GM18526 (cell line): ENCODE results near the gene ENPP3.
"Not testable (repeated sequence)": the region's sequence is repeated elsewhere in the genome, so short reads cannot be mapped to it uniquely, and the experiment has no call there.

Experiments
- POLR2A ChIP-seq: IDR thresholded peaks from 3 replicates; pipeline ENCODE4 v1.6.1; 2011; ENCODE audit not compliant: insufficient read length; ENCODE audit errors: extremely low read depth

The ENPP3 gene

GRCh38 chr6:131692589-131692988, 55.5 kb downstream of the ENPP3 start:
- no peak for TF ChIP-seq POLR2A

DNA sequence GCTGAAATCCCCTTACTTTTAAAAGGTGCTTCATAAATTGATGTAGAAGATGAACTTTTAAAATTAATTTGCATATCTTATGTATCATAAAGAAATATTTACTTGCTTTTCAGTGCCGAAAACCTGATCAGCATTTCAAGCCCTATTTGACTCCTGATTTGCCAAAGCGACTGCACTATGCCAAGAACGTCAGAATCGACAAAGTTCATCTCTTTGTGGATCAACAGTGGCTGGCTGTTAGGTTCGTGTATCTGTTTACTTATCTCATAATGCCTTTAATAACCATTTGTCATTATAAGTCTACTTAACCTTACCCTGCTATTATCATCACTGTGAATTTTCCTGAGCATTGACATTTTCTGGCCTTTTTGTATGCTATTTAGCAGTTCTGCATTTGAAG, 56.3 kb downstream of the ENPP3 start:
- no peak for TF ChIP-seq POLR2A

DNA sequence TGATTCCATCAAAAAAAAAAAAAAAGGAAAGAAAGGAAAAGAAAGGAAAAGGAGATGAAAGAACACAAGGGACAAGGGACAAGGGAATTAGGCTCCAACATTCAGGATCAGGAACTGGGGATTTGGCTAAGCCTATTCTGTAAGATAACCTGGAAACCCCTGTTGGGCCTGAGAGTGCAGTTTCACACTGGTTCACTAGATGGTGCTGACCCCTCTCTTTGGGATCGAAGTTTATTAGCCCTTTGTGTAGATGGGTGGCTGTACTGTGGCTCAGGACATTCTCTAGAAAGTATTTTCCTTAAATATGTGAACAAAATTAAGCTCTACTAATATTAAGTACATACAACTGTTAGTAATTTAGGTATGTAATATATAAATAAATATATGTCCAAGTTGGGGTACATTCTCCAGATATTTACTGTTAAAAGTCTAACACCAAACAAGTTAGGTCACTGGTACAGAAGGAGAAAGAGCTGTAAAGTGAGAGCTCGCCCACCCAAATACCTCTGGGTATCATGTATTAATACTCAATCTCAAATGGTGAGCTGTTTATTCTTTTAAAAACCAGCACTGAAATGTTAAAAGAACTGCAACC, 57.8 kb downstream of the ENPP3 start:
- no peak for TF ChIP-seq POLR2A

- no peak for TF ChIP-seq POLR2A
These were observed 59.9 kb downstream of the ENPP3 start for GRCh38 chr6:131696956-131697355.

DNA sequence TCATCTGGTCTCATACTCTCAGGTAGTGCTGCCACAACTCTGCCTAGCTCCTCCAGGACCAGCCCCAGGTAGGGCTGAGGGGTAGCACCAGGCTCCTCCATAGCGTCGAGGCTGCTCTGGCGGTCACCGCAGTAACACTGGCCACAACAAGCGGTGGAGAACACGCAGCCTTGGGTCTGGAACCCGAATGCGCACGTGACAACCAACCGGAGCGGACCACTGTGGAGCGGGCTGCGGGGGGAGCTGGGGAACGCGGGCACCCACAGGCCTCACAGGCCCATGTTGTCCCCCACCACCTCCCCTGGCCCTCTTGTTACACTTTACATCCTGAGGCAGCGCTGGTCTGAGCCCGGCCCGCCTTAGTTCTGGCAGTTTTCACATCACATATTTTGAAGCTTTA, 73.8 kb downstream of the ENPP3 start, which contains the start of gene CTAGE9:
TSS of gene CTAGE9 (minus strand) at position 101 of the 400 bp plus-strand sequence. CDS start at position 101, 0 bp downstream.
- not testable (repeated sequence) for TF ChIP-seq POLR2A

DNA sequence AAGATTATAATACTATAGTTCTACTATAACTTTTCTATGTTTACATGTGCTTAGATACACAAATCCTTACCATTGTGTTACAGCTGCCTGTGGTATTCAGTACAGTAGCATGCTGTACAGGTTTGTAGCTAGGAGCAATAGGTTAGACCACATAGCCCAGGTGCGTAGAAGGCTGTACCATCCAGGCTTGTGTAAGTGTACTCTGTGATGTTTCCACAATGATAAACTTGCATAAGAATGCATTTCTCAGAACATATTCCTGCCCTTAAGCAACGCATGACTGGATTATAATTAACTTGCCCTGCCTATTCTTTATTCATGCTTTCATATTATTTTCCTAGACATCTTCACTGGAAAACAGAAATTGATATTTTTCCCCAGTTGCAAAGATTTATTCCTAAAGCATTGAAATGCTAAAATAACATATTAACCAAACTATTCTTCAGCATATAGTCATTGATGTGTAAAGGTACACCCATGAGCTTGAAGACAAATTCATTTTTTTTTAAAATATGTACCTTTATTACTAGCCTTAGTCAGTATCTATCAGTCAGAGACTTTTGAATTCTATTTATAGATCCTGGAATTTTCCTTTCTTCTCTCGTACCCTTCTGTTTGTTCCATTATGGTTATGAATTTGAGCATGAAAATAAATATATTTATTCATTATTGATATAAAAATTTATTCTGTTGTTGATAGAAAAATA, 80.9 kb downstream of the ENPP3 start:
- TF ChIP-seq POLR2A = no peak

GRCh38 chr6:131721161-131721560, 84.1 kb downstream of the ENPP3 start:
- TF ChIP-seq POLR2A = no peak

DNA sequence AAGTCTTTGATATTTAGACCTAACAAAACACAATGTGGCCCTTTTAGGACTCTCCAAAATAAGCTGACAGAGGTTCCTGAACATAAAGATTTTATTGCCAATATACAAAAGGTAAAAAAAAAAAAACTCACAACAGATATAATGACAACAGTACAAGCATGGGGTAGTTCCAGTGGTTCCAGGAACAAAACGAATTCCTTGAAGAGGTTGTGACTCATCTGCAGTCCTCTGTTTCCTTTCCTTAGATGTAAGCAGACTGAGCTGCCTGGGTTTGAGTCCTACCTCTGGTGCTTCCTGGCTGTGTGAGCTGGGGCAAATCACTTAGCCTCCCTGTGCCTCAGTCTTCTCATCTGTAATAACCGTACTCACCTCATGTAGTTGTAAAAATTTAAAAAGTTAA, 87.0 kb downstream of the ENPP3 start:
- no peak for TF ChIP-seq POLR2A

- no peak for TF ChIP-seq POLR2A
These were observed 90.4 kb downstream of the ENPP3 start for GRCh38 chr6:131727467-131727866.

DNA sequence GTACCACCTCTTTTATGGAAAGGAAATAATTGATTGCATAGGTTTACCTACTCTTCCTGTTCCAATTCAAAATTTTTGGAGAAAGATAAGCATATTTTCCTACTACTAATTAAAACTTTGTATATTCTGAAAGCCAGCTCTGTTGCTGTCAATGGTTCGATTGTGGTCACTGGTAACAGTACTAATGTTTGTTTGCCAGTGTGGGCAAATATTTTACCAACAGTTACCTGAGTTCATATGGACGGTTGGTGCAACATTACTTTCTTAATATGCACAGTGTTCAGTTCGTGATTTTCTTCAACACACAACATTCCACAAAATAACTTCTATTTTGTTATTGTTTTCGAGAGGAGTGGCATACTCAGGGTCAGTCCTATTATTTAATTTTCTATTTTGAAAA, 90.8 kb downstream of the ENPP3 start:
- TF ChIP-seq POLR2A = no peak

DNA sequence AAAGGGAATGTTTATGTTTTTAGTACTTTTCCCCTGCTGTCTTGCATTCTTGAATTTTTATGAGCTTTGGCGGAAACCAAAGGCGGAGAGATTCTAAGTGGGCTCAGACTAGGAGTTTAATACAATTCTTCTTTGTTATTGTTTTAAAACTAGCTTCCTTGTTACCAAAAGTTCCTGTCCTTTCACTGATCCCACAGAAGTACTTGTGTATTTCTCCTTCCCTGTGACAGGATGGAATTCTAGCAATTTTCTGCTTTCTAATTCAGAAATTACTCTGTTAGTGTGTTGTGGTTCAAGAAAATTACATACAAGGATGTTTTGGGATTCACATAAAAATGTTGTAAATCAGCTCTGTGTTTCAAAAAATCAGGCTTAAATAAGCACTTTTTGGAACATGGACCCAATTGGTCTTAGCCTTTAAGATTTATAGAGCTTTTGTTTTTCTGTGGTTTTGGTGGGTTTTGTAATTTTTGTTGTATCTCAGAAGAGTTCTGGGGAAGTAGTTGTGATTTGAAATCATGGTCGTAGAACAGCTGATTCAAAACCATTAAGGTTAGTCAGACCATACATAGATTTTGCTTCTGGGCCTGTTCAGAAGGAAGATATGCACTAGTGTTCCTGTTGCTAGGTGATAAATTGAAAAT, 91.3 kb downstream of the ENPP3 start:
- TF ChIP-seq POLR2A = no peak

DNA sequence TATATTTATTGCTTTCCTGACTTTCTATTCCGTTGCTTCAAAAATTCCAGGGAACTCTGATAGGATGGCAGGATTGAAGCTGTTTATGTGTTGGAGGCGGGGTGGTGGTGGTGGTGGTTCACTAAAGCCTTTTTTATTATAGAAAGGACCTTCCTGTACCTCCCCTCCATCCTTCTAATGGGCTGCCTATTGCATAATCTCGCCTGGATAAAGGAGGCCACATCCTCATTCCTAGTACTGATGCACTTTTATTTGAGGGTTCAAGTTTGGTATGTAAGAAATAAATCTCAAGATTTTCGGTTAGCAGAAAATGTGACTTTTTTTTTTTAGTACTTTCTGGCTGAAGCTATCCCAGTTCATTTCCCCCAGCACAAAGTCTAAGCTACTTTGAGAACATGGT, 92.4 kb downstream of the ENPP3 start:
- no peak for TF ChIP-seq POLR2A

DNA sequence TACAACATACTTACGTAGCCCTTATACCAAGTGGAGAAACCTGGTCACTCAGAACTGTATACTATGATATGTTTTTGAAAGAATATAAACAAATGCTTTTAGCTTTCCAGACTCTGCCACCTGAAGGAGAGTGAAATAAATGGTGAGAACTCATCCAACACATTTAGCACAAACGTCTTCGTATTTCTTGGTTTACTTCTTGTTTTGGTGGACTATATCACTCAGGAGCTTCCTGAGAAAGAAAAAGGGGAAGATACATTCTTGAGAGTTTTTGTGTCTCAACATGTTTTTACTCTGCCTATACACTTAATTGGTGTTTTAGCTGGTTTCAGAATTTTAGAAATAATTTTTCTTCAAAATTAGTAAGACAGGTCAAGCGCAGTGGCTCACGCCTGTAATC, 93.2 kb downstream of the ENPP3 start:
- no peak for TF ChIP-seq POLR2A

DNA sequence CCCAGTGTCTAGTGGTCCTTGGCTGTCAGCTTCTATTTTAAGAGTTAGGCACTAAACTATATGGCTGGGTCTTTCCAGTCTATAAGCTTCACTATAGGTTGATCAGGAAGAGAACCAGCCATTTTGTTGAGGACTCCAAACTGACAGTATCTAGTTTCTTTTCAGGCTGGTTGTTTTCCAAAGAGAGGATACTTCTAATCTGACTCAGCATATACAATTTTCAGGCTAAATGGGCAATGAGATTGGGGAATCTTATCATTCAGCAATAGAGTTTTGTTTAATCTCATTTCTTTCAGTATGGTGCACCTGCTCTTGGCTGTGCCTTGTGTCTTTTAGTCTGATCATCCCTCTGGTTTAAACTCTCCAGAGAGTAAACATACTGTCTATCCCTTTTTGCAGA, 94.1 kb downstream of the ENPP3 start:
- TF ChIP-seq POLR2A = no peak

- no peak for TF ChIP-seq POLR2A
These were observed 96.4 kb downstream of the ENPP3 start for GRCh38 chr6:131733376-131734016.
